Gastroesophageal sphincter (tissue), 3 donors: ENCODE results near the gene NKX1-2.

Experiments used
- POLR2A ChIP-seq, 2 donors: fragments of 450-650 bp; IDR thresholded peaks; one replicate each; pipeline ENCODE4 v1.6.1; 2017; ENCODE audit warnings: antibody characterized with exemption in 2 of 2, mild to moderate bottlenecking in 2 of 2, moderate library complexity in 1 of 2
- POLR2AphosphoS5 ChIP-seq: sonication (generic); formaldehyde crosslinking; IDR thresholded peaks from one replicate; pipeline ENCODE4 v1.6.1; 2017; ENCODE audit warnings: antibody characterized with exemption
- TF ChIP-seq, protein P1 (sequence below), 4 experiments: fragments of 200-600 bp in 2 of 4; fragments of 450-650 bp in 2 of 4; sonication (generic) in 1 of 4; IDR thresholded peaks; one replicate each; pipeline ENCODE4 v1.5.1; 2017 to 2019; ENCODE audit warnings: antibody characterized with exemption in 4 of 4, mild to moderate bottlenecking in 2 of 4, moderate library complexity in 2 of 4

DNA sequence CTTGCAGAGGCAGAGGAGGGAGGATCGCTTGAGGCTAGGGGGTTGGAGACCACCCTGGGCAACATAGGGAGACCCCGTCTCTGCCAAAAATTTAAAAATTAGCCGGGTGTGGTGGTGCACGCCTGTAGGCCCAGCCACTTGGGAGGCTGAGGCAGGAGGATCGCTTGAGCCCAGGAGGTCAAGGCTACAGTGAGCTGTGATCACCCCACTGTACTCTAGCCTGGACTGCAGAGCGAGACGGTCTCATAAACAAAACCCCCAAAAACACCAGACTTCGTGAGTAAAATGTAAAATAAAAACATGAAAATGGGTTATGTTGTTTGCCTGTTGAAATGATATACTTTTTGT, 12.5 kb upstream of the NKX1-2 start:
- TF ChIP-seq, protein P1, sequence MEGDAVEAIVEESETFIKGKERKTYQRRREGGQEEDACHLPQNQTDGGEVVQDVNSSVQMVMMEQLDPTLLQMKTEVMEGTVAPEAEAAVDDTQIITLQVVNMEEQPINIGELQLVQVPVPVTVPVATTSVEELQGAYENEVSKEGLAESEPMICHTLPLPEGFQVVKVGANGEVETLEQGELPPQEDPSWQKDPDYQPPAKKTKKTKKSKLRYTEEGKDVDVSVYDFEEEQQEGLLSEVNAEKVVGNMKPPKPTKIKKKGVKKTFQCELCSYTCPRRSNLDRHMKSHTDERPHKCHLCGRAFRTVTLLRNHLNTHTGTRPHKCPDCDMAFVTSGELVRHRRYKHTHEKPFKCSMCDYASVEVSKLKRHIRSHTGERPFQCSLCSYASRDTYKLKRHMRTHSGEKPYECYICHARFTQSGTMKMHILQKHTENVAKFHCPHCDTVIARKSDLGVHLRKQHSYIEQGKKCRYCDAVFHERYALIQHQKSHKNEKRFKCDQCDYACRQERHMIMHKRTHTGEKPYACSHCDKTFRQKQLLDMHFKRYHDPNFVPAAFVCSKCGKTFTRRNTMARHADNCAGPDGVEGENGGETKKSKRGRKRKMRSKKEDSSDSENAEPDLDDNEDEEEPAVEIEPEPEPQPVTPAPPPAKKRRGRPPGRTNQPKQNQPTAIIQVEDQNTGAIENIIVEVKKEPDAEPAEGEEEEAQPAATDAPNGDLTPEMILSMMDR (IDR thresholded peaks at IDR 0.05): no peak
- TF ChIP-seq POLR2AphosphoS5: no peak
- TF ChIP-seq POLR2A (IDR thresholded peaks at IDR 0.05): no peak
